Keratinocyte (primary cell): ENCODE measurements around the gene LNPEP. TPM values are rescaled to one million over a fixed set of nuclear protein-coding genes. Genes with fewer than 3 reads are reported as not detected.

Experiments used
- DNase-seq: peaks from one replicate; pipeline ENCODE4 v3.0.0-alpha.2; 2011; ENCODE audit warnings: low read depth, missing footprints, low spot score
- FAIRE-seq: peaks from 2 replicates; lab custom pipeline; 2011; peaks lifted over from hg19 to GRCh38; lab: Jason Lieb, UNC
- H2AFZ ChIP-seq: 2 replicates; pipeline ENCODE4 v1.6.0; 2012; ENCODE audit warnings: low read length, control low read depth, inconsistent platforms; ENCODE audit not compliant: control insufficient read depth
- H3K27ac ChIP-seq: 2 replicates; pipeline ENCODE4 v1.5.1; 2011; ENCODE audit warnings: low read length; ENCODE audit not compliant: control insufficient read depth, insufficient read depth
- H3K27me3 ChIP-seq: 3 replicates; pipeline ENCODE4 v1.6.0; 2011; ENCODE audit warnings: low read length; ENCODE audit not compliant: control insufficient read depth, insufficient read depth; ENCODE audit errors: extremely low read depth
- H3K36me3 ChIP-seq, 2 experiments: 2 replicates in 1 of 2; 3 replicates in 1 of 2; pipeline ENCODE4 v1.5.1; 2011; ENCODE audit warnings: low read length in 2 of 2, mild to moderate bottlenecking in 1 of 2; ENCODE audit not compliant: control insufficient read depth in 2 of 2, insufficient read depth in 2 of 2; ENCODE audit errors: extremely low read depth in 1 of 2
- H3K4me1 ChIP-seq: 3 replicates; pipeline ENCODE4 v1.5.1; 2011; ENCODE audit warnings: low read length; ENCODE audit not compliant: control insufficient read depth, insufficient read depth; ENCODE audit errors: extremely low read depth
- H3K4me2 ChIP-seq: 3 replicates; pipeline ENCODE4 v1.6.0; 2011; ENCODE audit warnings: low read depth, low read length; ENCODE audit not compliant: control insufficient read depth, insufficient read depth; ENCODE audit errors: extremely low read depth
- H3K4me3 ChIP-seq, 3 experiments: fragments of 200-600 bp in 1 of 3; sonication (generic) in 1 of 3; 2 replicates in 2 of 3; 3 replicates in 1 of 3; pipeline ENCODE4 v1.5.1; 2011 to 2016; ENCODE audit warnings: low read length in 3 of 3, mild to moderate bottlenecking in 3 of 3, control low read depth in 2 of 3, inconsistent platforms in 1 of 3, low read depth in 1 of 3, mixed read lengths in 1 of 3, mixed run types in 1 of 3, moderate library complexity in 1 of 3; ENCODE audit not compliant: control insufficient read depth in 2 of 3, insufficient read depth in 2 of 3; ENCODE audit errors: extremely low read depth in 1 of 3
- H3K79me2 ChIP-seq: 2 replicates; pipeline ENCODE4 v1.6.0; 2012; ENCODE audit warnings: low read length; ENCODE audit not compliant: control insufficient read depth, insufficient read depth
- H3K9ac ChIP-seq: 3 replicates; pipeline ENCODE4 v1.6.0; 2011; ENCODE audit warnings: low read length; ENCODE audit not compliant: control insufficient read depth, insufficient read depth; ENCODE audit errors: extremely low read depth
- H3K9me1 ChIP-seq: 3 replicates; pipeline ENCODE4 v1.6.0; 2011; ENCODE audit warnings: low read length; ENCODE audit not compliant: control insufficient read depth, insufficient read depth; ENCODE audit errors: extremely low read depth
- H3K9me3 ChIP-seq: 2 replicates; pipeline ENCODE4 v1.5.1; 2012; ENCODE audit warnings: low read depth, low read length; ENCODE audit not compliant: control insufficient read depth
- H4K20me1 ChIP-seq: 3 replicates; pipeline ENCODE4 v1.6.0; 2011; ENCODE audit warnings: low read length; ENCODE audit not compliant: control insufficient read depth, insufficient read depth; ENCODE audit errors: extremely low read depth
- EZH2 ChIP-seq: IDR thresholded peaks from one replicate; pipeline ENCODE4 v1.6.1; 2012; ENCODE audit warnings: inconsistent platforms, mild to moderate bottlenecking, low read length, moderate library complexity
- dilution Hi-C: fragments of 300-500 bp; cut with MboI; formaldehyde crosslinking; loops from one replicate; pipeline ENCODE4 v1.7.0; 2020; ENCODE audit warnings: low sequenced_read_pairs; ENCODE audit not compliant: extremely low pct_ligation_motif_present
- polyA plus RNA-seq, 5 experiments: library from polyadenylated mRNA; depleted of rRNA in 3 of 5; stranded (reverse) in 3 of 5; stranded (forward) in 1 of 5; unstranded in 1 of 5; fragments of >200 nt; gene quantifications; 1 replicate in 1 of 5; 2 replicates in 3 of 5; 3 replicates in 1 of 5; pipeline versions ENCODE4 v1.2.1 to v1.2.3, GENCODE V29; 2011 to 2012; ENCODE audit warnings: missing spikeins in 2 of 5, low read depth in 1 of 5, low replicate concordance in 1 of 5
- TF ChIP-seq, protein P1 (sequence below), 3 experiments: IDR thresholded peaks in 1 of 3; conservative IDR thresholded peaks in 1 of 3; optimal IDR thresholded peaks in 1 of 3; 2 replicates in 2 of 3; 3 replicates in 1 of 3; pipeline versions ENCODE3 to v1.5.1; 2011; ENCODE audit warnings: low read length in 3 of 3, mild to moderate bottlenecking in 3 of 3, moderate library complexity in 2 of 3, control low read depth in 1 of 3, inconsistent platforms in 1 of 3; ENCODE audit not compliant: insufficient read depth in 2 of 3; ENCODE audit errors: extremely low read depth in 1 of 3

Gene LNPEP
- polyA plus RNA-seq, 1 donor (not counting 4 experiments of a cell fraction or from before 2014, with no cell fraction given): 26.6 TPM

DNA sequence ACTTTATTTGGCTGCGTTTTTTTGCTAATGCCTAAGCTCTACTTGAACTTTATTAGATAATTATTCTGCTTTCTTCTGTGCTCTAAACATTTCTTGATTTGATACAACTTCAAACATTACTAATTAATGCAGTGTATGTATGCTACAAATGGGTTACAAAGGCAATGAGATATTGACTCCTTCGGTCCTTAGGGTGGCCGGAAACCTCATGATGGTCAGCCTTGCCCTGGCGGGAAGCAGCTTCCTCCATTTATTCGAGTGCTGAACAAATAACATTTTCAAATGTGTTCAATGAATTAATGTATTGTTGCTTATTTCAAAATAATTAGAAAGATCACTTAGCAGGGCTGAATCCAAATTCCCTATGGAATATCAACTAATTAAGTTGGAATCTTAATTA, 3.9 kb upstream of the LNPEP start:
- H3K27me3 ChIP-seq: no peaks in the 10 kb centered on the region
- H3K79me2 ChIP-seq: peaks cover 8% of the 10 kb centered on the region
- no peak overlapping the region for H3K4me3 ChIP-seq
- peaks cover 24% of the 10 kb centered on the region for H3K4me1 ChIP-seq
- no peaks in the 10 kb centered on the region for H3K9me1 ChIP-seq
- no peak overlapping the region for H3K27ac ChIP-seq
- H2AFZ ChIP-seq: no peak overlapping the region
- dilution Hi-C loops: no loop called here
- no peak for FAIRE-seq
- no peaks in the 10 kb centered on the region for H3K36me3 ChIP-seq
- no peak overlapping the region for H3K9ac ChIP-seq
- H3K4me2 ChIP-seq: no peak overlapping the region
- no peaks in the 10 kb centered on the region for H4K20me1 ChIP-seq
- no peak for TF ChIP-seq EZH2
- TF ChIP-seq, protein P1, sequence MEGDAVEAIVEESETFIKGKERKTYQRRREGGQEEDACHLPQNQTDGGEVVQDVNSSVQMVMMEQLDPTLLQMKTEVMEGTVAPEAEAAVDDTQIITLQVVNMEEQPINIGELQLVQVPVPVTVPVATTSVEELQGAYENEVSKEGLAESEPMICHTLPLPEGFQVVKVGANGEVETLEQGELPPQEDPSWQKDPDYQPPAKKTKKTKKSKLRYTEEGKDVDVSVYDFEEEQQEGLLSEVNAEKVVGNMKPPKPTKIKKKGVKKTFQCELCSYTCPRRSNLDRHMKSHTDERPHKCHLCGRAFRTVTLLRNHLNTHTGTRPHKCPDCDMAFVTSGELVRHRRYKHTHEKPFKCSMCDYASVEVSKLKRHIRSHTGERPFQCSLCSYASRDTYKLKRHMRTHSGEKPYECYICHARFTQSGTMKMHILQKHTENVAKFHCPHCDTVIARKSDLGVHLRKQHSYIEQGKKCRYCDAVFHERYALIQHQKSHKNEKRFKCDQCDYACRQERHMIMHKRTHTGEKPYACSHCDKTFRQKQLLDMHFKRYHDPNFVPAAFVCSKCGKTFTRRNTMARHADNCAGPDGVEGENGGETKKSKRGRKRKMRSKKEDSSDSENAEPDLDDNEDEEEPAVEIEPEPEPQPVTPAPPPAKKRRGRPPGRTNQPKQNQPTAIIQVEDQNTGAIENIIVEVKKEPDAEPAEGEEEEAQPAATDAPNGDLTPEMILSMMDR (optimal IDR thresholded peaks at IDR 0.05 in 1 of 3, IDR thresholded peaks at IDR 0.05 in 1 of 3, conservative IDR thresholded peaks at IDR 0.05 in 1 of 3; ENCODE audit: extremely low read depth in 1 of 3, insufficient read depth in 2 of 3, low read length in 3 of 3): no peak
- DNase-seq: no peak
- no peaks in the 10 kb centered on the region for H3K9me3 ChIP-seq

DNA sequence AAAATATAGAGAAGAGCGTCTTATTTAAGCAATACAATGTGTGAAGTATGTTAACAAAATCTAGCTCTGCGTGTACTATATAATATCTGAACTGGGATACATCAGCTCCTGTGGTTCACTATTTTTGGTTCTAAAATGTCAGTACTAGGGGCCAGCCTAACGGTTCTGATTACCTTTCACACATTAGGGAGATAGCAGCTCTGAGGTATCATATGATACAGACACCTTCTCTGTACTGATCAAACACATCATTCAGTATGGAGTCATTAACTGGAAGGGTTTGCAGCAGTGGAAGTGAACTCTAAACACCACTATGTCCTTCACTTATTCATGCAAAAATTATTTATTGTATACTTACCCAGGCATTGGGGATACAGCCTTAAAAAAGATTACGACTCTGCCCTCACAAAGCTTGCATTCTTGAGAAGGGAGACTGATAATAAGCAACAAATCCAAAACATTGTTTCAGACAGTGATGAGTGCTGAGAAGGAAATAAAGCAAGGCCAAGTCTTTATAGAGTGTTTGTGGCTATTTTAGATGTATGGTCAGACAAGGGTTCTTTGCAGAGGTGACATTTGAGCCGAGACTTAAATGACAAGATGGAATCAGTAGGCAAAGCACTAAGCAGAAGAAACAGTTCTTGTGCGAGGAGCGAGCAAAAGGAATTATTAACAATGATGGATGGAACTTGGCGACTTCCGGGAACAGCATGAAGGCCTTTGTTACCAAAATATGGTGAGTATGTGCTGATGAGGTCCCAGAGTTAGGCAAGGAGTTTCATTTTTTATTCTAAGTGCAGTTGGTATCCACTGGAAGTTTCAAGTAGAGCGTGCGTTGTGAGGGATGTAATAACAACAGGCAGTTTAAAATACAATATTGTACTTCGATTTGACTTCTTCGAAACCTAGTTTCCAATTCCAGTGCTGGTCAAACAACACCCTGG, 1.8 kb upstream of the LNPEP start:
- Histone ChIP-seq H3K4me1 (peaks cover 38% of the 10 kb centered on the region), H3K9me1 (no peaks in the 10 kb centered on the region), H3K9me3 (no peaks in the 10 kb centered on the region), H4K20me1 (no peaks in the 10 kb centered on the region), H3K9ac (peak overlapping the region; percentile 92), H3K36me3 (no peaks in the 10 kb centered on the region), H3K27me3 (no peaks in the 10 kb centered on the region), H3K79me2 (peaks cover 28% of the 10 kb centered on the region), H3K4me2 (peak overlapping the region; percentile 99), H3K4me3 (peak overlapping the region; percentile 84 to 97 (median 94)), H2AFZ (peak overlapping the region; percentile 93), H3K27ac (peak overlapping the region; percentile 88)
- FAIRE-seq: peak; percentile 43
- no peak for TF ChIP-seq EZH2
- TF ChIP-seq, protein P1 (optimal IDR thresholded peaks at IDR 0.05 in 1 of 3, IDR thresholded peaks at IDR 0.05 in 1 of 3, conservative IDR thresholded peaks at IDR 0.05 in 1 of 3; ENCODE audit: extremely low read depth in 1 of 3, insufficient read depth in 2 of 3, low read length in 3 of 3): no peak
- no peak for DNase-seq
- dilution Hi-C loops: no loop called here
